Measurements from ENCODE around the gene CCNG2. TPM values are rescaled to one million over a fixed set of nuclear protein-coding genes. Genes with fewer than 3 reads are reported as not detected.
A peak's percentile ranks its signal among the peaks of the same experiment; 100 is the strongest.

Gene CCNG2
- total and polyA plus RNA-seq, 9 of the 15 experiments (the other 6 are each of a cell fraction or from before 2014, with no cell fraction given): 0.49 to 6.6 (median 2.9) TPM

GRCh38 chr4:77146186-77147078 is 10.6 kb upstream of the CCNG2 start (continued):
- TF ChIP-seq C11orf30 (IDR thresholded peaks at IDR 0.05; ENCODE audit: low read depth) (0 out of 2 replicates have a peak, but pooled peaks have one; percentile 9), CBX2 (IDR thresholded peaks at IDR 0.05; ENCODE audit: insufficient read depth, low read length, poor library complexity, severe bottlenecking) (no peak), PREB (CRISPR knock-in tag; IDR thresholded peaks at IDR 0.05) (no peak), KLF16 (IDR thresholded peaks at IDR 0.05) (no peak), SMAD4 (CRISPR knock-in tag; conservative IDR thresholded peaks at IDR 0.05) (no peak), RAD51 (IDR thresholded peaks at IDR 0.05; ENCODE audit: borderline replicate concordance, low read depth) (no peak), ZNF318 (IDR thresholded peaks at IDR 0.05; ENCODE audit: borderline replicate concordance in 1 of 2, low read depth in 1 of 2) (peak in 1 of 2 experiments; percentile 53; a peak in 2 of 4 replicates), MLLT1 (IDR thresholded peaks at IDR 0.05) (no peak), ZNF76 (CRISPR knock-in tag; IDR thresholded peaks at IDR 0.05; ENCODE audit: borderline replicate concordance) (no peak), ZKSCAN1 (IDR thresholded peaks at IDR 0.05; ENCODE audit: low read depth, low read length) (no peak), NR0B1 (IDR thresholded peaks at IDR 0.05; ENCODE audit: partially characterized antibody) (no peak), CTBP1 (IDR thresholded peaks at IDR 0.05; ENCODE audit: borderline replicate concordance) (peak; percentile 27; the same call in 1 of the 2 replicates), MED1 (CRISPR knock-in tag; IDR thresholded peaks at IDR 0.05; ENCODE audit: borderline replicate concordance) (no peak), ZNF354B (CRISPR knock-in tag; IDR thresholded peaks at IDR 0.05) (no peak), ZNF431 (CRISPR knock-in tag; IDR thresholded peaks at IDR 0.05) (no peak)
